ENCODE measurements around the gene FETUB. TPM values are rescaled to one million over a fixed set of nuclear protein-coding genes. Genes with fewer than 3 reads are reported as not detected.

Gene FETUB
- polyA plus RNA-seq, 1 donor (not counting 4 experiments of a cell fraction or from before 2014, with no cell fraction given), result 0.25 TPM

DNA sequence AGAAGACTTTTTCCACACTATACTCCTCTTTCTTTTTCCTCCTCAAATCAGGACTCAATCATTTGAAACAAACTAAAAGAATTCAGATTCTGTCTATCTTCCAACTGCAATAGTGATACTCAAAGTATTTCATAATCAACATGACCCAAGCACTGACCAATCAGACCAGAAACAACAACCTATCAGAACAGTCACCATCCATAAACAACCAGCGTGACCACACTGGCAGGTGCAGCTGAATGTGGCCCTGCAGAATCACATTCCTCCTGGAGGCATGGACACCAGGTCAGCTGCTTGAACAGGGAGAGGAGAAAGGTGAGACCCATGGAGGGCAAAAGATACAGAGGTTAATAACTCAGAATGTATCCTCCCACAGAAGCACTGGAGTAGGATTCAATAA, 39.0 kb downstream of the FETUB start:
- Histone ChIP-seq H3K79me2 (ENCODE audit: control insufficient read depth, insufficient read depth, low read length) (no peaks in the 10 kb centered on the region), H3K4me1 (ENCODE audit: control insufficient read depth, extremely low read depth, insufficient read depth, low read length) (peaks cover 9% of the 10 kb centered on the region), H3K9ac (ENCODE audit: control insufficient read depth, extremely low read depth, insufficient read depth, low read length) (no peak overlapping the region), H3K9me3 (ENCODE audit: control insufficient read depth, low read depth, low read length) (no peaks in the 10 kb centered on the region), H3K36me3 (ENCODE audit: control insufficient read depth in 2 of 2, extremely low read depth in 1 of 2, insufficient read depth in 2 of 2, low read length in 2 of 2) (no peaks in the 10 kb centered on the region), H2AFZ (ENCODE audit: control insufficient read depth, low read length) (no peak overlapping the region), H3K9me1 (ENCODE audit: control insufficient read depth, extremely low read depth, insufficient read depth, low read length) (no peaks in the 10 kb centered on the region), H3K27ac (ENCODE audit: control insufficient read depth, insufficient read depth, low read length) (no peak overlapping the region), H4K20me1 (ENCODE audit: control insufficient read depth, extremely low read depth, insufficient read depth, low read length) (no peaks in the 10 kb centered on the region), H3K4me3 (ENCODE audit: control insufficient read depth in 2 of 3, extremely low read depth in 1 of 3, insufficient read depth in 2 of 3, low read depth in 1 of 3, low read length in 3 of 3) (no peak overlapping the region), H3K27me3 (ENCODE audit: control insufficient read depth, extremely low read depth, insufficient read depth, low read length) (no peaks in the 10 kb centered on the region), H3K4me2 (ENCODE audit: control insufficient read depth, extremely low read depth, insufficient read depth, low read depth, low read length) (no peak overlapping the region)
- no peak for DNase-seq (ENCODE audit: low read depth, low spot score)
- dilution Hi-C loops (cut with MboI; ENCODE audit: extremely low pct_ligation_motif_present, low sequenced_read_pairs), result no loop called here
- TF ChIP-seq, protein P1, sequence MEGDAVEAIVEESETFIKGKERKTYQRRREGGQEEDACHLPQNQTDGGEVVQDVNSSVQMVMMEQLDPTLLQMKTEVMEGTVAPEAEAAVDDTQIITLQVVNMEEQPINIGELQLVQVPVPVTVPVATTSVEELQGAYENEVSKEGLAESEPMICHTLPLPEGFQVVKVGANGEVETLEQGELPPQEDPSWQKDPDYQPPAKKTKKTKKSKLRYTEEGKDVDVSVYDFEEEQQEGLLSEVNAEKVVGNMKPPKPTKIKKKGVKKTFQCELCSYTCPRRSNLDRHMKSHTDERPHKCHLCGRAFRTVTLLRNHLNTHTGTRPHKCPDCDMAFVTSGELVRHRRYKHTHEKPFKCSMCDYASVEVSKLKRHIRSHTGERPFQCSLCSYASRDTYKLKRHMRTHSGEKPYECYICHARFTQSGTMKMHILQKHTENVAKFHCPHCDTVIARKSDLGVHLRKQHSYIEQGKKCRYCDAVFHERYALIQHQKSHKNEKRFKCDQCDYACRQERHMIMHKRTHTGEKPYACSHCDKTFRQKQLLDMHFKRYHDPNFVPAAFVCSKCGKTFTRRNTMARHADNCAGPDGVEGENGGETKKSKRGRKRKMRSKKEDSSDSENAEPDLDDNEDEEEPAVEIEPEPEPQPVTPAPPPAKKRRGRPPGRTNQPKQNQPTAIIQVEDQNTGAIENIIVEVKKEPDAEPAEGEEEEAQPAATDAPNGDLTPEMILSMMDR (optimal IDR thresholded peaks at IDR 0.05 in 1 of 3, IDR thresholded peaks at IDR 0.05 in 1 of 3, conservative IDR thresholded peaks at IDR 0.05 in 1 of 3; ENCODE audit: extremely low read depth in 1 of 3, insufficient read depth in 2 of 3, low read length in 3 of 3), result no peak
- TF ChIP-seq EZH2 (IDR thresholded peaks at IDR 0.05; ENCODE audit: low read length), result no peak
- FAIRE-seq, result no peak

DNA sequence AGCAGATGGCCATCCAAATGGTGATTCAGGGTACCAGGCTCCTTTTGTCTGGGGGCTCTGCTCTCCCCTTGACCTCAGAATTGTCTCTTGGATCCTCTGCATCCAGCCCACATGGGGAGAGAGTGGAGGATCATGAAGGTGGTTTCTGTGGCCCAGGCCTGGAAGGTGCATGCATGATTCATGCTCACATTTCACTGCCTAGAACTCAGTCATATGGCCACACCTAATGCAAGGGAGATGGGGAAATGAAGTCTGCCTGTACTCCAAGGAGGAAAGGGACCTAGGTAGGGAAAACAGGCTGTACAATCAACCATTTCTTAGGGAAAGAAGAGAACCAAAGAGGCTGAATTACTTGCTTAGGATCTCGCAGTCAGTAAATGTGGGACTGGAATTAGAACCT, 40.7 kb downstream of the FETUB start:
- peaks cover 2% of the 10 kb centered on the region for H3K9me3 ChIP-seq (ENCODE audit: control insufficient read depth, low read depth, low read length)
- H3K79me2 ChIP-seq (ENCODE audit: control insufficient read depth, insufficient read depth, low read length), result no peaks in the 10 kb centered on the region
- H3K27me3 ChIP-seq (ENCODE audit: control insufficient read depth, extremely low read depth, insufficient read depth, low read length), result no peaks in the 10 kb centered on the region
- no peak overlapping the region for H2AFZ ChIP-seq (ENCODE audit: control insufficient read depth, low read length)
- FAIRE-seq, result peak; percentile 74
- no peak overlapping the region for H3K9ac ChIP-seq (ENCODE audit: control insufficient read depth, extremely low read depth, insufficient read depth, low read length)
- dilution Hi-C loops (cut with MboI; ENCODE audit: extremely low pct_ligation_motif_present, low sequenced_read_pairs), result no loop called here
- no peaks in the 10 kb centered on the region for H3K9me1 ChIP-seq (ENCODE audit: control insufficient read depth, extremely low read depth, insufficient read depth, low read length)
- no peaks in the 10 kb centered on the region for H4K20me1 ChIP-seq (ENCODE audit: control insufficient read depth, extremely low read depth, insufficient read depth, low read length)
- no peak overlapping the region for H3K4me3 ChIP-seq (ENCODE audit: control insufficient read depth in 2 of 3, extremely low read depth in 1 of 3, insufficient read depth in 2 of 3, low read depth in 1 of 3, low read length in 3 of 3)
- TF ChIP-seq, protein P1 (optimal IDR thresholded peaks at IDR 0.05 in 1 of 3, IDR thresholded peaks at IDR 0.05 in 1 of 3, conservative IDR thresholded peaks at IDR 0.05 in 1 of 3; ENCODE audit: extremely low read depth in 1 of 3, insufficient read depth in 2 of 3, low read length in 3 of 3), result no peak
- no peak for TF ChIP-seq EZH2 (IDR thresholded peaks at IDR 0.05; ENCODE audit: low read length)
- H3K36me3 ChIP-seq (ENCODE audit: control insufficient read depth in 2 of 2, extremely low read depth in 1 of 2, insufficient read depth in 2 of 2, low read length in 2 of 2), result no peaks in the 10 kb centered on the region
- H3K4me2 ChIP-seq (ENCODE audit: control insufficient read depth, extremely low read depth, insufficient read depth, low read depth, low read length), result no peak overlapping the region
- peaks cover 9% of the 10 kb centered on the region for H3K4me1 ChIP-seq (ENCODE audit: control insufficient read depth, extremely low read depth, insufficient read depth, low read length)
- no peak for DNase-seq (ENCODE audit: low read depth, low spot score)
- H3K27ac ChIP-seq (ENCODE audit: control insufficient read depth, insufficient read depth, low read length), result no peak overlapping the region

All from keratinocyte (primary cell).